CD4-positive, alpha-beta T cell treated with Interleukin-15 for 1 hour (primary cell): ENCODE results near the gene HS1BP3.

Experiments used
- DNase-seq: peaks from one replicate; pipeline ENCODE4 v3.0.0-alpha.2; 2020

Gene HS1BP3

DNA sequence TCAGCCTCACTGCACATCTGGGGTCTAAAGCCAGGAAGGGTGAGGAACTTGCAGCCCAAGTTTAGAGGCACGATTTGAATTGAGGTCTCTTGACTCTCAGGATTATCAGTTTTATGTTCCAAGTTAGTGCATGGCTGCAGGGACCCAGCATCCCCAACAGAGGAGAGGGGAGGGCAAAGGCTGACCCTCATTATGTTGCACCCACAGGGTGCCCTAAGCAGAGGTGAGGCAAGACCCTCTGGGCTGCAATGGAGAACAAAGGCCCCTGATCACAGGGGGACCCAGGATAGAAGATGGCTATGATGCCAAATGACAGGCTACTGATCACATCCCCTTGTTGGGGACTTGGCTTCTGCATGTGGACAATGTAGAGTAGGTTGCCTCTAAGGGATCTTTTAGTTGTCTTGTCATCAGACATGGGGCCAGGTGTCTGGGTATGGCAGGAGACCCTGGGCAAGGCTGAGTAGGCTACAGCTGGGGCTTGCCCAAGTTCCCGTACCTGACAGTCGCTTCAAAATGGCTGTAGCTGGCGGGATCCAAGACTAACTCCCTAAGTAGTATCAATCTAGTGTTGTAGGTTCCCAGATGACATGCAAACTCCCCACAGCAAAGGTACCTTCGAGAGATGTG is 11.5 kb upstream of the HS1BP3 start:
- DNase-seq: no peak

GRCh38 chr2:20661421-20662307 is 10.8 kb upstream of the HS1BP3 start:
- peak; percentile 66 for DNase-seq

GRCh38 chr2:20660506-20661420 is 9.9 kb upstream of the HS1BP3 start:
- no peak for DNase-seq

DNA sequence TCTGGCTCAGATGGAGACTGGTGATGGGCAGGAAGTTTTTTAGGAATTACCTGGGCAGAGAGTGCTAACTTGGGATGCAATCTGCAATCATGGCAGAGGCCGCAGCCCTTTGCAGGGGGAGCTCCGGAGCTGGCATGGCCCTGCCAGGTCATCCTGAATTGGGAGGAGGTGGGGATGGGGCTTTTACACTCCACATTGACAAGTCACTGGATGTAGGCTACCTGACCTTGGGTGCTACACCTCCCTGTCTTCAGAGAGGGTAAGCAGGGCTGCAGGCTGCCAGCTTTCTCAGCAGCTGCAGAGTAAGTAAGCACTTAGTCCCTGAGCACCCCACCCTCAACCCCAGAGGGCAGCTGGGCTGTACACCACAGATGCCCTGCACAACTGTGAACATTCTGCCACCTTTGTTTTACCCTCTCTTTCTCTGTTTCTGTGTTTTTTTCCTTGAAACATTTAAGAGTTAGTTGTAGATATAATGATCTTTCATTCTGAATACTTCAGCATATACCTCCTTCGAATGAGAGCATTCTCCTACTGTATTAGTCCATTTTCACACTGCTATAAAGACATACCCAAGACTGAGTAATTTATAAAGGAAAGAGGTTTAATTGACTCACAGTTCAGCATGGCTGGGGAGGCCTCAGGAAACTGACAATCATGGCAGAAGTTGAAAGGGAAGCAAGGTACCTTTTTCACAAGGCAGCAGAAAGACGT is 6.8 kb upstream of the HS1BP3 start:
- DNase-seq: no peak

DNA sequence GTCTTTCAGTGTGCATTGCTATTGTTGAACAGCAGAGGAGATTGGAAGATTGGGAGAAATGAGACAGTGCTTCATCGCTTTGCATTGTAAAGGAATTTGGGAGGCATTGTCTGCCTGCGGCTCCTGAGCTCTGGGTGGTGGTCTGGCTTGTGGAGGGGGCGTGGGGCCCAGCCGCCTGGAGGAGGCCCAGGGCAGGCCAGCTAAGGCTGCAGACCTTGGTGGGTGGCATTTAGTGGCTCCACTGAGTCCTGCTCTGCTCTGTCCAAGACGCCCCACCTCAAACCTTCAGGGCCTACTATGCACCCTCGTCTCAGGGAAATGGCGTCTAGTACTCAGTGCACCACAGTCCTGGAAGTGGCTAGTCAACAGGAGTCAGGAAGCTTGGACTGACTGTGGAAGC is 5.7 kb upstream of the HS1BP3 start:
- DNase-seq: no peak

DNA sequence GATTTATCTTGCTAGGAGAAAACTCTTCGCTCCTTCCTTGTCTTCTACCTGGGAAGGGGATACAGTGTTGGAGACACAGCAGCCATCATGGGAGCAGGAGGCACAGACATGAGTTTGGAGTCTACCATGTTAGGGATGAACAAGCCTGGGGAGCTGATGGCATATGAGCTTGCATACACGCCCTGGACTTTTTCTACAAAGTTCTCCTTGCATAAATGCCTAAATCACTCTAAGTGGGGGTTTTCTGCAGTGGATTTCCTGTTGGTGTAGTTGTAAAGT is 3.6 kb upstream of the HS1BP3 start:
- no peak for DNase-seq

DNA sequence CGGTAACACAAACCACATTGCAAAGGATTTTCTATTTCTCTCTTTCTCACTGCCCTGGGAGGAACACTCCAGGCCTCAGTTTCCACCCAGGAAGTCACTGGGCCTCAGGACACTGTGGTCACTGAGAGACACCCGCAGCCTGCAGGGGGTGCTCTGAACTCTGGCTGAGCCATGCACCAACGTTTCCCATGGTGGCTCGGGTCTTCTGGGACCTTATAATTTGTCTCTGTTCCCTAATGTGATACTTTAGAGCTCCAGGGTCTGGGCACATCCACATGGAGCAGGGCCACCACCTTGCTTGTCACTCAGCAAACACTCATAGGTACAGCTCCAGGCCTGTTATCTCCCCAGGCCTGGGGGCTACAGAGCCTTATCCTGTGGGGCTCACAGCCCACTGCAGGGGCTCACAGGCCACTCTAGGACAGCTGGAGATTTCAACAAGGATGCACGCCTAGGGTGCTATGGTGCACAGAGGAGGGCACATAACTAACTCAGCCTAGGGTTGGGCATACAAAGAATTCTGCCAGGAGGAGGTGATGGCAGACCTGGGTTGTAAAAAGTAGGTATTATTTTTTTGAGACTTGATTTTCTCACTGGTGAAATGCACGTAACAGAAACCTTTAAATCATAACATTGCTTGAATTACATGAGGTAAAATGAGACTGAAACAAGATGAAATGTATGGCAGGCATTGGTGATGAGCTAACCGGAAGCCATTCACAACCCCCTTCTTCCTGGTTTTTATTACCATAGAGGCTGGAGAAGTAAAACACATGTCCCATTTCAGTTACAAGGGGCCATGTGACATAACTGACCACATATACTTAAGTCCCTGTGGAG is 3.0 kb upstream of the HS1BP3 start:
- no peak for DNase-seq

DNA sequence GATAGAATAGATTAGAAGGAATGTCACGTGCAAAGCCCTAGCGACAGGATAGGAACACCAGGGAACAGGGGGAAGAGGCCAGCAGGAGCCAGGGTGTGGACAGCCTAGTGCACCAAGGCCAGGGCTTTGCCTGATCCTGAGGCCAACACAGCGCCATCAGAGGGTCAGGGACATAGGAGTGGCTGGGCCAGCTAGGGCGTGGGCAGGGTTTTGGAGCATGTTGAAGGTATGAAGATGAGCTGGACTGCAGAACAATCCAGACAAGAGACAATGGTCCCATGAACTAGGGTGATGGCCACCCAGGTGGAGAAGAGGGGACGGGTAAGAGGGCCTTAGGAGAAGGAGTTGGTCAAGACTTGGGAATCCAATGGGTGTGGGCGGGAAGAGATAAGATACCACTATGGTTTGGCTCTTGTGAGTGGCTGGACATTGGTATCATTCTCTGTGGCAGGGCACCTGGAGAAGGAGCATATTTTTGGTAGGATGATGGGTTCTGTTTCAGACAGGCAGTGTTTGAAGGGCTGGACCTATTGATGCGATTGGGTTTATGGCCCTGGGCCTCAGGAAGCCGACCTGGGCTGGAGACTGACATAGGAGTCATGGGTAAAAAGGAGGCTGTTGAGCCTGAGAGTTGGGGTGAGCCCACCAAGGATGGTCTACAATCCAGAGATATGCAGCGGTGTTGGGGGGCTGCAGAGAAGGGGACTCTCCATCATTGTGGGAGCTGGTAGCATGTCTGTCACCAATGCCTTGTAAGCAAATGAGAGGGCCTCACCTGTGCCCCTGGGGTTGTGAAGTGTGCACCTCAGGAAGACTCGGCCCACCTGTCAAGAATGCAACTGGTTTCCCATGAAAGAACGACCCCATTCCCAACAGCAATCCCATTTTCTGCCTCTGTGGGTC is 2.0 kb upstream of the HS1BP3 start:
- no peak for DNase-seq

GRCh38 chr2:20652141-20652540 is 1.2 kb upstream of the HS1BP3 start:
- DNase-seq: no peak

DNA sequence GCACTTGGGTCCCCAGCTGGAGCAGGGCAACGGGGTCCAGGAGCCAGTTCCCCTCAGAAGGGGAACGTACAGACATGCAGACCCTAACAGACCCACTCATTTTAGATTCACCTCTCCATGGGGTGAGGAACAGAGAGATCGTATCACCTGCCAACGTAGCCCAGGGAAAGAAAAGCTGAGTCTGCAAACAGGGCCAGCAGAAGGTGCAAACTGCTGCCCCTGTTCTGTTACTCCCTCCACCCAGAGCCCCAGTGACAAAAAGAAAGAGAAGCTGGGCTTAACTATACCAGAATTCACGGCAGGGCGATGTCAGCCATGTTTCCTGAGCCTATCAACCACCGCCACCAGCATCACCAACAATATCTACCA is 817 bp upstream of the HS1BP3 start:
- no peak for DNase-seq

DNA sequence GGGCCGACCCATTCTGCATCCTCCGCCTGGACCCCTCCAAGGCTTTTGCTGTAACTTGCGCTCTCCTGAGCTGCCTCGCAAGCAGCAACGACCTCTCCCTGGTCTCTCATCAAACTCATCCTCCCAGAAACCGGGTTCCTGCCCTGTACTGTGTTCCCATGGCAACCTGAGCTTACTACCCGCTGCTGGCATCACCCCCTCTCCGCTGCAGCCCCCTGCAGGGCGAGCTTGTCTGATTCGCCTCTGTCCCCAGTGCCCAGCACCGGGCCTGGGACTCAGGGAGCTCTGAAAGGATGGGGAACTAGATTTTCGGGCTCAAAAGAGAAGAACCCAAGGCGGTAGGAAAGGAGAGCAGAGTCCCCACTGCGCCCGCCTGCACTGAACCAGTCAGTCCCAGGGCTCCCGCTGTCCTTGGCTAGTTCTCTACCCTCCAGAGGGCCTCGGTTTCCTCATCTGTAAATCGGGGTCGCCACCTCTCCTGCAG is 463 bp downstream of the HS1BP3 start:
- peak; percentile 45 for DNase-seq

- DNase-seq: no peak
Observed at GRCh38 chr2:20649976-20650375, 922 bp downstream of the HS1BP3 start.

DNA sequence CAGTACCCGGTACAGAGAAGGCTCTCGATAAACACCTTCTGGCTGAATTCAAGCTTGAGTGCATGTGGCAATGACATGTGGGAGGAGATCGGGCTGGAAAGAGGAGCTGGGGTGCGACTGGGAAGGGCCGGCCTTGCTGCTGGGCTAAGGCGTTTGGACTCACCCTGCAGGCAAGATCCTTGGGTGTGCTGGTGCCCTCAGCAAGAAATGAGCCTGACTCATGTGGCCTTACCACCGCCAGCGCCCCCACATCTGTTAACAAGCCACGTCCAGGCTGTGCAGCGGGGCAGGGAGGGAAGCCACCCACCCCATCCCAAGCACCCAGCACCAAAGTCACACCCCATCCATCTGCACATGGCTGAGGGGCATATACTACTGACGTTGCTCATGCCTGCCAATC is 1.3 kb downstream of the HS1BP3 start:
- DNase-seq: no peak

DNA sequence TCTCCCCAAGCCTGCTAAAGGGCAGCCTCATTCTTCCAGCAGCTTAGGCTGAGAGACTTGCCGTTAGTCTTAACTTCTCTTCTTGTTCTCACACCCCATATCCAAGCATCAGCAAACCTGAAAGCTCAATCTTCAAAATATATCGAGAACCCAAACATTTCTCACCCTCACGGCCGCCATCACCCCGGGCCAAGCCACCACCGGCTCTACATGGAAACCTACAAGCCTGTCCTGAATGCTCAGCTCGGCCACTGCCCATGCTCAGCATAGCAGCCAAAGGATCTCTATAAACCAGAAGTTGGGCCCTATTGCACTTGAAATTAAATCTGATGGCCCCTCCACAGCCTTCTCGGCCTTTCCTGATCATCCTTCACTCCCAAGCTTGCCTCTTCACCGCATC is 2.1 kb downstream of the HS1BP3 start:
- DNase-seq: no peak

GRCh38 chr2:20648206-20648605 is 2.7 kb downstream of the HS1BP3 start:
- no peak for DNase-seq

DNA sequence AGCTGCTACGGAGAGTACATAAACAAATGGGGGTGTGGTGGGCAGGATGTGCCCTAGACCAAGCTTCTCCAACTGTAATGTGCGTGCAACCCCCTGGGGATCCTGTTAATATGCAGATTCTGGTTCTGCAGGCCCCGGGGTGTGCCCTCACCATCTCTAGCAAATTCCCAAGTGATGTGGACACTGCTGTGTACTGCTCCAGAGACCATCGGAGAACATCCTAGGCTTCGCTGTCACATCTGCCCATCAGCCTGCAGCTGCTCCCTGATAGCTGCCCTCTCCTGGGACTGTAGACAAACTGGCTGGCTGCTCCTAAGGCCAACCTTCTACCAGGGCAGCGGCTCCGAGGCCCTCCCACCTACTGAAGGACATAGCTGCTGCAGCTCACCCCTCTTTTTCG is 3.2 kb downstream of the HS1BP3 start:
- DNase-seq: no peak

DNA sequence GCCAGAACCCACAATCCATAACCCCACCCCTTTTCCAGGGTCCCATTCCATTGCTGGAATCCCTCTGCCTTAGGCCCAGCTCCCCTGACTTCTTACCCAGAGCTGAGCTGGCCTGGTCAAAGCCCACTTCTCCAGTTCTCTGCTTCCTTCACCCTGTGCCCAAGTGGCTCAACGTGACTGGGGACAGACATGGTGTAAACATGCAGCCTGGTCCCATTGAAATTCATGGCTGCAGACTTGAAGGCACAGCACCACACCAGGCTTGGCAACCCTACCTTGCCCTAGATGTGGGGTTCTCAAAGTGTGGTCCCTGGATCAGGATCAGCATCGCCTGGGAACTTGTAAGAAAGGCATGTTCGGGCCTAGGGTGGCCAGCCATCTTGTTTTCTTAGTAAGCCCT is 3.7 kb downstream of the HS1BP3 start:
- no peak for DNase-seq

GRCh38 chr2:20646446-20646845 is 4.5 kb downstream of the HS1BP3 start:
- no peak for DNase-seq

DNA sequence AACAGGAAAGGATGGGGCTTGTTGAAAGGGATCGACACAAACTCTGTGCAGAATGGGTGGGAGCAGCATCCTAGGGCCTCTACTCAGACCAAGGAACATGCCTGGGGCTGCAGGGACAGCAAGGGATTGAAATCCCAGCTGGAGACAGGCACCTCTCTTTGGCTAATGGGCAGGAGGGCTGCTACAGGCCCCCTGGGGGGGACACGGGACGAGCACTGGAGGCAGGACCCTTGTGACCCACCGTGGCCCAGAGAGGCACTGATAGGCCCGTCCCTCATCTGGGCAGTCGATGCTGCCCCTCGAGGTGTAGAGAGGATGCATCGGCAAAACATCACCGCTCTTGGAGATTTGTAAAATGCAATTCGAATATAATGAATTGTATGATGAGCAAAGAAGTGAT is 5.1 kb downstream of the HS1BP3 start:
- DNase-seq: no peak

GRCh38 chr2:20645301-20645701 is 5.6 kb downstream of the HS1BP3 start:
- no peak for DNase-seq

GRCh38 chr2:20643826-20644225 is 7.1 kb downstream of the HS1BP3 start:
- DNase-seq: no peak
